HL-60 (cell line): ENCODE measurements around the gene TAS2R14.

Source experiments
- DNase-seq, 2 experiments: peaks; one replicate each; pipeline ENCODE4 v3.0.0-alpha.2; 2010 to 2020; ENCODE audit warnings: low read depth in 1 of 2, low spot score in 1 of 2
- H3K27ac ChIP-seq: fragments of 250-450 bp; sonication (Bioruptor Pico); replicated peaks from 2 replicates; pipeline ENCODE4 v1.5.1; 2020; ENCODE audit warnings: mild to moderate bottlenecking, moderate library complexity
- H3K27me3 ChIP-seq: fragments of 250-450 bp; sonication (Bioruptor Pico); 2 replicates; pipeline ENCODE4 v1.5.1; 2021; ENCODE audit warnings: mild to moderate bottlenecking, moderate library complexity; ENCODE audit not compliant: insufficient read depth, poor library complexity, severe bottlenecking
- H3K4me3 ChIP-seq: replicated peaks from 2 replicates; pipeline ENCODE4 v1.5.1; 2011; ENCODE audit warnings: mild to moderate bottlenecking, control low read depth, low read length; ENCODE audit not compliant: insufficient read depth
- CTCF ChIP-seq: IDR thresholded peaks from one replicate; pipeline ENCODE4 v1.5.1; 2011; ENCODE audit warnings: low read length, control low read depth, inconsistent platforms; ENCODE audit not compliant: insufficient read depth
- GABPA ChIP-seq: IDR thresholded peaks from 2 replicates; pipeline ENCODE4 v1.6.1; 2012; ENCODE audit warnings: low read depth
- POLR2AphosphoS5 ChIP-seq: IDR thresholded peaks from 2 replicates; pipeline ENCODE4 v1.6.1; 2012; ENCODE audit warnings: low read depth
- REST ChIP-seq: IDR thresholded peaks from 2 replicates; pipeline ENCODE4 v1.6.1; 2012; ENCODE audit warnings: low read depth; ENCODE audit not compliant: insufficient replicate concordance
- SPI1 ChIP-seq: IDR thresholded peaks from 2 replicates; pipeline ENCODE4 v1.6.1; 2012; ENCODE audit warnings: low read depth, mild to moderate bottlenecking, borderline replicate concordance

The TAS2R14 gene

GRCh38 chr12:10909462-10909861 lies 29.6 kb downstream of the TAS2R14 start, which contains the start of gene TAS2R13:
Gene TAS2R13, minus strand, starts transcription at chr12:10909562. Its CDS starts 264 bp downstream, at chr12:10909298.
- TF ChIP-seq REST = no peak
- no peak for TF ChIP-seq GABPA
- no peak for TF ChIP-seq CTCF
- TF ChIP-seq POLR2AphosphoS5 = no peak
- TF ChIP-seq SPI1 = no peak
- no peak for DNase-seq
- H3K27me3 ChIP-seq = no peaks in the 10 kb centered on the region
- no peak within 1 kb of the TSS for H3K4me3 ChIP-seq
- no peak within 1 kb of the TSS for H3K27ac ChIP-seq

- Histone ChIP-seq H3K27me3 (no peaks in the 10 kb centered on the region), H3K27ac (no peak overlapping the region), H3K4me3 (no peak overlapping the region)
- DNase-seq = no peak
- TF ChIP-seq SPI1 = no peak
- no peak for TF ChIP-seq CTCF
- TF ChIP-seq POLR2AphosphoS5 = no peak
Observed at GRCh38 chr12:10904686-10905085, 34.4 kb downstream of the TAS2R14 start.

- Histone ChIP-seq H3K27me3 (no peaks in the 10 kb centered on the region), H3K27ac (no peak overlapping the region), H3K4me3 (no peak overlapping the region)
- no peak for DNase-seq
- TF ChIP-seq POLR2AphosphoS5 = no peak
- no peak for TF ChIP-seq CTCF
- TF ChIP-seq REST = no peak
- no peak for TF ChIP-seq SPI1
- no peak for TF ChIP-seq GABPA
Observed at GRCh38 chr12:10901427-10901826, 37.6 kb downstream of the TAS2R14 start.

GRCh38 chr12:10900972-10901371 lies 38.1 kb downstream of the TAS2R14 start:
- Histone ChIP-seq H3K4me3 (no peak overlapping the region), H3K27me3 (no peaks in the 10 kb centered on the region), H3K27ac (no peak overlapping the region)
- no peak for DNase-seq
- TF ChIP-seq POLR2AphosphoS5 = no peak
- no peak for TF ChIP-seq GABPA
- no peak for TF ChIP-seq CTCF
- no peak for TF ChIP-seq SPI1
- TF ChIP-seq REST = no peak
